HG02840 (cell line): ENCODE results near the gene TRIAP1.
"Not testable (repeated sequence)": the region's sequence is repeated elsewhere in the genome, so short reads cannot be mapped to it uniquely, and the experiment has no call there.

ENCODE experiments used
- ATAC-seq: cut with Tn5 transposase; IDR thresholded peaks from one replicate; pipeline ENCODE4 v1.9.1; 2021; ENCODE audit warnings: mild to moderate bottlenecking, moderate library complexity, moderate number of reproducible peaks; ENCODE audit not compliant: unreplicated experiment, low FRiP score

Gene TRIAP1

DNA sequence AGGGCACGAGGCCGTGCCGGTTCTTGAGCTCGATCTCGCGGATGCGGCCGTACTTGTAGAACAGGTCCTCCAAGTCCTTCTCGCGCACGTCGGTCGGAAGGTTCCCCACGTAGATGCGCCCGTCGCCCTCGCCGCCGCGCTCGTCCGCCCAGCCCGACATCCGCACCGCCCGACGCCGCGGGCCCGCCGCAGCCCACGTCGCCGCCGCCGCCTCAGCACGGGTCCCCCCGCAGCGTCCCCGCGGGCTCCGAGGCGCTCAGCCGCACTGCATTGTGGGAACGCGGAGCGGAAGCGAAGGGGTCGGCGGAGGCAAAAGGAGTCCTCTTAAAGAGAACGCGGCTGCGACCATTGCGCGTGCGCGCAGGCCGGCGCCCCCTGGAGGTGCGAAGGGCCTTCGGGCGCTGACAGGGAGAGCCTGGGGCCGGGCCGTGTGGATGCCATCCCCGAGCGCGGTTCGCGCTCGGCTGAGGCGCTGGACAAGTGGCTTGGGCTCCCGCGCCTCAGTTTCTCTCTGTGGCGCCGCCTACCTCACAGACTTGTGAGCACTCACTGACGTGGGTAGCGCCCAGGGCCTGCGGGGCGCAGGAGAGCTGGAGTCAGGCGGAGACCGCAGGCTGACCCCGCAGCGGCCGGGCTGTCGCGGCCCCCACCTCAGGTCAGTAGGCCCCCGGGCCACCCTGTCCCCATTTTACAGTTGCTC lies 23.4 kb upstream of the TRIAP1 start, which contains the start of gene SRSF9:
Gene SRSF9, minus strand, starts transcription at position 299 of the 700 bp plus-strand sequence. Its CDS starts 139 bp downstream, at position 160.
- ATAC-seq, result peak; percentile 76

DNA sequence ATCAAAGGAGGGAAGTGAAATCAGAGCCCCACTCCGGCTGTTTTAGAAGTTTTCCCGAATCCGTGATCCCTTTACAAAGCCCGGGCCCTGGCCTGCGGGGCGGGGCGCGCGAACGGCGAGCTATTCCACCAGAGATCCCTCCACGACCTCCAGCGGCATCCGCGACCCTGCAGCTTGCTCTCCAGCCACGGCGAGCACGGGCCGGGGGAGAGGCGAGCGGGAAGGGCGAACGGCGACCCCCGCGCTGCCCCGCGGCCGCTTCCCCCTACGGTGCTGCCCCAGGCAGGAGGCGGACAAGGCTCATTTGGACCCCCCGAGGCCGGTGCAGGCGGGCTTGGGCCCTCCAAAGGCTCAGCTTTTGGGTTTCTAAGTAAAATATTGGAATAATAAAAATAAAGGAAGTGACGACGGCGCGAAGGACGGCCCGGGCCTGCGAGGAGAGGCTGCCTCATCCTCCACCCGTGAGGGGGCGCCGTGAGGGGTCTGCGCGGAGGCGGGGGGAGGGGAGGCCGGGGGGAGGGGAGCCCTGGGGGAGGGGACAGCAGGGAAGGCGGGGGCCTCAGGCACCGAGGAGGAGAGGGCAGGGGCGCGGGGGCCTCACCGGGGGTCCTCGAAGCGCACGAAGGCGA lies 22.8 kb upstream of the TRIAP1 start:
- ATAC-seq, result peak; percentile 34

DNA sequence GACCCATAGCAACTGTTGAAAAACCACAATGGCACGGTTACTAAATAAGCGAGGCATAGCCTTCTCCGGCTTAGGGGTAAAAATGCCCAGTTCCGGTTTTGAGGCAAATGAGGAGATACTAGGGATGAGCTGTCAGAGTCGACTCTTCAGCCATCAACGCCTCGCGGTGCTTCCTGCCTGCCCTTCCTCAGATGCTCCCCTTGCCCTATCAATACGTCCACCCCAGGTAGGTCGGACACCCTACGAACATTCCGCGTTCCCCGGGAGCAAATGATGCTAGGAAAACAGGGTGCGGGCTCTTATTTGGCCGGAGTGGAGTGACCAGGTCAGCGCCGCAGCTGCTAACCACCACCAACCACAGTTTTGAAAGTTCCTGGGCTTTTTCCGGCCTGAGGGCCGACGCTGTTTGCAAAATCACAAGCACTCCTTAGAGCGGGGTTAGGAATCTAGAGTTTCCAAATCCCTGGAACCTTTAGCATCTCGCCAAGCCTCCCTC lies 22.2 kb upstream of the TRIAP1 start:
- ATAC-seq, result no peak

DNA sequence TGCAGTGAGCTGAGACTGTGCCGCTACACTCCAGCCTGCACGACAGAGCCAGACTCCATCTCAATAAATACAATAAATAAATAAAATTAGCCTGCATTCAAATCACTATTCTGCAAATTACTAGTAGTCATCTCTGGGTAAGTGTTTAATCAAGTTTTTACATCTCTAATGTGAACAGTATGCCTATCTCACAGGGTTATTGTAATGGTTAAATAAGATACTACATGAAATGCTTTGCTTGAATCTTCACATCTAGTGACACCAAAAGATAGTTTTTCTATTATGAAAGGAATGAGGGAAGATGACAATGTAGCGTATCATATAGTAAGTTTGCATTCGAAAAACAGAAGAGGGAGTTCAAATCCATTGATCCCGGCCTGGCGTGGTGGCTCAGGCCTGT lies 21.3 kb upstream of the TRIAP1 start:
- no peak for ATAC-seq

DNA sequence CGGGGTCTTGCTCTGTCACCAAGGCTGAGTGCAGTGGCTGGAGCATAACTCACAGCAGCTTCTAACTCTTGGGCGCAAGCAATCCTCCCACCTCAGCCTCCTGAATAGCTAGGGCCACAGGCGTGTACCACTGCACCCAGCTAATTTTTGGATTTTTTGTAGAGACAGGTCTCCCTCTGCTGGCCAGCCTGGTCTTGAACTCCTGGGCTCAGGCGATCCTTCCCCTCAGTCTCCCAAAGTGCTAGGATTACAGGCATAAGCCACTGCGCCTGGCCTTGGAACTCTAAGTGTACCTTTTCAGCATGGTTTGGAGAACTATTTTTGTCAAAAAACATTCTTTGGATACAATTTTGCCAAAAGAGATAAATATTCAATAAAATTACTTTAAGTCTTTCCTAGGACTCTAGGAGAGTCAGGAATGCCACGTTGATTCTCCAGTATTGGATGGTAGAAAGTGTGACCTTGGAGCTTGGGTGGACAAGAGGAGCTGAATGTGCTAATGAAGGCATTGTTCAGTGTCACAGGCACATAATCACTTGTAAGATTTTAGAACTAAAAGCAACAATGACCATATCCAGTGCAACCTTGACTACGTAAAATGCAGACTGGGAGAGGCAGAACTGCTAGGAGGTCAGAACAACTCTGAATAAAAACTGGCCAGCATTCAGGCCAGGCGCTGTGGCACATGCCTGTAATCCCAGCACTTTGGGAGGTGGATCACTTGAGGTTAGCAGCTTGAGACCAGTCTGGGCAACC lies 20.6 kb upstream of the TRIAP1 start:
- no peak for ATAC-seq

DNA sequence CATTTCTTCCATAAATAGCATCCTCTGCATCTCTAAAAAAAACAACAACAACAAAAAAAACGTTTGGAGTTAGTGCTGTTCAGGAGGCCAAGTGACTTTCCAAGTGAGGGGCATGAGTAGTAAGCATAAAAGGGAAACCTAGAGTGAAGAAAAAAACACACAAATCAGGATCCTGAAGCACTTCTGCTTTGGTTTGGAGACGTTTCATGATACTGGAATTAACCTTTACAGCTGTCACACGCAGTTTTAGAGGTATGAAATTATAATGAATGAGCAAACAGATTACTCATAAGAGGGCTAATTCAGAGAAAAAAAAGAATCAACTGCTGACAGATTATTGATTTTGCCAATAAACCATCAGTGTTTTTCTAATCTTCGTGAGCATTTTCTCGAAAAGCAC lies 19.6 kb upstream of the TRIAP1 start:
- ATAC-seq, result no peak

DNA sequence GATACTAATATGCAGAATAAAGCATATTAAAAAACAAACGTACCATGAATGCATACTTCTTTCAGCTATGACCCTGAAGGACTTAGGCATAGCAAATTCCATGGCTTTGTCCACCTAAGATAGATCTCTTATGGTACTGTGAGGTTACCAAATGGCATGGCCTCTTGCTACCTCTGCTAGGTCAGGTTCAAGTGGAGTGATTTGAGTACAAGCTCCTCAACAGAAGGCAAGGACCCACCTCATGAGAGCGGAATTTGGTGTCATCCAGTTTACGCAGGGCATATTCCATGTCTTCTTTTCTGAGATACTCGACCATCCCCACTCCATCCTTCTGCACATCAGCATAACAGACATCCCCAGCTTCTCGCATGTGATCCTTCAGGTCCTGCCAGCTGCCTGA lies 17.5 kb upstream of the TRIAP1 start:
- no peak for ATAC-seq

DNA sequence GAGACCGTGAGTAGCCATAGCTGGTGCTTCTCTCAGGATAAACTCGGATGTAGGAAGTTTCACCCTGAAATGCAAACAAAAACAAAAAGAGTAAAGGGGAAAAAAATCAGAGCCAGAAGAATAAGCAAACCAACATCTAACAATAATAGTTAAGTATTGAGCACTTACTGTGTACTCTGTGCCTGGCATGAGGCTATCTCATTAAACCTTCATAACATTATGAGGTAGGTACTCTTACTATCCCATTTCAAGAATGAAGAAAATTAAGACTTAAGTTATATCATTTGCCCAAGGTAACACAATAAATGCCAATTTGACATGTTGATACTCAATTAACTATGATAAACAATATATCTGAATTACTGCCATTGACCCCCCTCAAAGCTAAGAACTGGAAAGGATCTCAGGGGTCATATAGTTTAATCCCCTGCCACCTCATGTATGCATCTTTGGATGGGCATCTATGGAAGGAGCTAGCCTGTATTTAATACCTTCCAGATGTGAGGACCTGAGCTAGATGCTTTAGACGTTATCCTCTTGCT lies 16.0 kb upstream of the TRIAP1 start:
- no peak for ATAC-seq

DNA sequence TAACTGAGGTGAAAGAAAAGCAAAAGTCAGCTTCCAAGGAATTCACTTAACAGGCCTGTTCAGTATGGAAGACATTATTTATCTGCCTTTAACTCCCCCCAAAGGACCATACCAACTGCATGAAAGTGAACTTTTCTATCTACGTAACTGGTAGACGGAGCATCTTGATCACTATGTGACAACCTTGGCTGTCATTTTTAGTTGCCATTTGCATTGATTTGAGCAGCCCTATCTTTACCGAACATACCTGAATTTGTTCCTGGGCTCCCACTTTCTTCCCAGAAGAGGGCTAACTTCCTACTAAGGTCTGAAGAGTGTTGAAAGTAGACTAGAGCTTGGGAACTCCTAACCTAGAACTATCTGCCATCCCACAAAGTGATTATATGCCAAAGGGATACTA lies 14.0 kb upstream of the TRIAP1 start:
- ATAC-seq, result no peak

DNA sequence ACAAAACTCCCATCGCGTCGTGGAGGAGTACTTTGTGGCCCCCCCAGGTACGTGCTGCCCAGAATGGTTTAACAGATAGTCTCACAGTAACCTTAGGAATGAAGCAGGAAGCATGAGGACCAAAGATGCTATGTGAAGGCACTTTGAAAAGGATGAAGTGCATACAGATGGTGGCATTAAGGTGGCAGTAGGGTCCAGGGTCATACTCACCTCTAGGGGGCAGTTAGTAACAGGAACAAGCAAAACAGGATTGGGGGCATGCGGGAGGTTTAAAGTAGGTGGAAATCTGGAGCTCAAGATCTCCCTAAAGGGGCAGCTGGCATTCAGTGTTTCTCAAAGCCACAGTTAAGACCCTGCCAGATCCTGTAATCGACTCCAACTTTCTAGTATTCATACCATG lies 10.9 kb upstream of the TRIAP1 start:
- no peak for ATAC-seq

DNA sequence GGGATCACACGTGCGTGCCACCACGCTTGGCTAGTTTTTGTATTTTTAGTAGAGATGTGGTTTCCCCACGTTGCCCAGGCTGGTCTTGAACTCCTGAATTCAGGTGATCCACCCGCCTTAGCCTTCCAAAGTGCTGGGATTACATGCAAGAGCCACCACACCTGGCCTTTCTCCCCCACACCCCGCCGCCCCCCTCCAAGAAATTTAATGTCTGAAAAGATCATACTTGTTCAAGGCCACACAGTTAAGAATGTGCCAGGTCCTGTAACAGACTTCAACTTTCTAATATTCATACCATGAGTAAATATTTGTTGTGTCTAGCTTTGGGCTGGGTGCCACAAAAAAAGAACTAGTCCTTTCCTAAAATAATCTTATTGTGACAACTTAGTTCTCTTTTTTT lies 9.1 kb upstream of the TRIAP1 start:
- no peak for ATAC-seq

DNA sequence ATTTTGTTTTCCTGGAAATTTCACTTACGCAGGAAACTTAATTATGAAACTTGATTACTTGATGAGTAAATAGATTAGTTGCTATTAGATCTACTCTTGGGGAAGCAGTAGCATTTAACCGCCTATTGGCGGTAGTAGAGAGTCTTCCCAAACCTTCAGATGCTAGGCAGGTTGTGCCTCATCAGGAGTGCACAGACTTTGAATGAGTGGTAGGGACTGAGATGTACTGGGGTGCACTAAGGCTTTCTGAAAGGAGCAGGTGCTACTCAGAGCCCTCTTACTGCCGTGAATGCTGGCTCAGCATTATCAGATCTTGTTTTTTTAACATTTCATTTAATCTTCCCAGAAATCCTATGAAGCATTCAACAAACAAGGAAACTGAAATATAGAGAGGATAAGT lies 7.8 kb upstream of the TRIAP1 start:
- no peak for ATAC-seq

DNA sequence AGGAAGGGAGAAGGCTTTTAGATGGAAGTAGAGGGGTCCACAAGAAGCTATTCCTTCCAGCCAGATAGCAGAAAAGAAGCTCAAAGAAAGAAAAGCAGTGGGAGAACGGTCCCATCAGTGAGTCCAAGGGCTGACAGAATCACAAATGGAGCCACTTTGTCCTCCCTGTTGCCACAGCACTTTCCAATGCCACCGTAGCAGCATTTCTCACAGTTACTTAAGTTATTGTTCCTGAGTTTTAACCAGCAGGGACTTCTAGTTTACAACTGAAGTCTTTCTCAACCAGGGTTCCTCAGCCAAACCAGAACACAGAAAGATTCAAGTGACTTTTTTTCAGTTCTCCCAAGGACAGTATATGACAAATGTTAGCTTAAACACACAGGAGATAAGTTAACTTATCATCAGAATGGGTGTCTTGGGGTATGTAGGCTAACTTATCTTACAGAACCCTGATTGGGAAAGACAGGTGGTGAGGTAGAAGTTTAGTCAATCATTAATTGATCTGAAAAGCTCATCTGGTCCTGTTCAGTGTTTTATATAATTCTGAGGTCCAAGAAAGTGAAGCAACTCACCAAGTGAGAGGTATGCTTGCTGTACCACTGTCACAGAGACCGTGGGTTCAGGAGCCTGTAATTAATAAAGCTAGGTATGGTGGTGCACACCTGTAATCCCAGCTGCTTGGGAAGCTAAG lies 7.0 kb upstream of the TRIAP1 start:
- ATAC-seq, result no peak

DNA sequence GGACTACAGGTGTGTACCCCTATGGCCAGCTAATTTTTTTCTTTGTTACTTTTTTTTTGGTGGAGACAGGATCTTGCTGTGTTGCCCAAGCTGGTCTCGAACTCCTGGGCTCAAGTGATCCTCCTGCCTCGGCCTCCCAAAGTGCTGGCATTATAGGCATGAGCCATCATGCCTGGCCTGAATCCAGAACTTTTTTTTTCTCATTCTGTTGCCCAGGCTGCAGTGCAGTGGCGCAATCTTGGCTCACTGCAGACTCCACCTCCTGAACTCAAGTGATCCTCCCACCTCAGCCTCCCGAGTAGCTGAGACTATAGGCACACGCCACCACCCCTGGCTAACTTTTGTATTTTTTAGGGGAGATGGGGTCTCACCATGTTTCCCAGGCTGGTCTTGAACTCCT lies 6.3 kb upstream of the TRIAP1 start:
- not testable (repeated sequence) for ATAC-seq

DNA sequence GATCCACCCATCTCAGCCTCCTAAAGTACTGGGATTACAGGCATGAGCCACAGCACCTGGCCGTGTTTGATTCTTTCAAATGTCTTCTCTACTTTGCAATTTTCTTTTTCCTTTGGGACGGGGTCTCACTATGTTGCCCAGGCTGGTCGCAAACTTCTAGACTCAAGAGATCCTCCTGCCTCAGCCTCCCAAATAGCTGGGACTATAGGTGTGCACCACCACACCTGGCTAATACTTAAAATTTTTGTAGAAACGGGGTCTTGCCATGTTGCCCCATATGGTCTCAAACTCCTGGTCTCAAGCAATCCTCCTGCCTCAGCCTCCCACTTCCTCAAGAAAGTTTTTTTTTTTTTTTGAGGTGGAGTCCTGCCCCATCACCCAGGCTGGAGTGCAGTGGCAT lies 1.8 kb upstream of the TRIAP1 start:
- ATAC-seq, result no peak

DNA sequence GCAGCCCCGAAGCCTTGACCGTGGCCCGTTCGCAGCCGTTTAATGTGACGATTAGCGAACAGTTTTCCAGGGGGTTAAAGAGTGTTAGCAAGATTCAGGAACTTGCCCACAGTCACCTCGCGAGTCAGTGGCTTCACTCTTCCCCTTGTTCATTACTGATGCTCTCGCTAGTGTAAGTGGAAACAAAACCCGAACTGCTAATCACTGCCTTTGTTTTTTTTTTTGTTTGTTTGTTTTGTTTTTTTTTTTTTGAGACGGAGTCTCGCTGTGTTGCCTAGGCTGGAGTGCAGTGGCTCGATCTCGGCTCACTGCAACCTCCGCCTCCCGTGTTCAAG lies 627 bp upstream of the TRIAP1 start:
- not testable (repeated sequence) for ATAC-seq

DNA sequence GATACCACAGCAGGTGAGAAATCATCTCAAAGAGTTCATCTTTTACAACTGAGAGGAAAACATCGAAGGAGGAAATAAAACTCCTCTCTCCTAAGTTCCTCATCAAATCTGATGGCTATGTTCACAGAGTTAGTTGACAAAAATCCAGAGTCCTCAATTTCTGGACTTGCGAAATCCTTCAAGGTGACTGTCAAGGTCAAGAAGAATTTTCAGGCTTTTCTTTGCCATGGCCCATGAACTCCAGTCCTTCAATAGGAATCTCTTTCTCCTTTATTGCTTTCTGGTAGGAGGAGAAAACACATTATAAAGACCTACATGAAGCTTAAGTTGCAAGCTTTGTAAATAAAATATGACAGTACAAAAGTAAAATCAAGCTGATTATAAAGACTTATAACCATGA lies 1.5 kb downstream of the TRIAP1 start:
- no peak for ATAC-seq

DNA sequence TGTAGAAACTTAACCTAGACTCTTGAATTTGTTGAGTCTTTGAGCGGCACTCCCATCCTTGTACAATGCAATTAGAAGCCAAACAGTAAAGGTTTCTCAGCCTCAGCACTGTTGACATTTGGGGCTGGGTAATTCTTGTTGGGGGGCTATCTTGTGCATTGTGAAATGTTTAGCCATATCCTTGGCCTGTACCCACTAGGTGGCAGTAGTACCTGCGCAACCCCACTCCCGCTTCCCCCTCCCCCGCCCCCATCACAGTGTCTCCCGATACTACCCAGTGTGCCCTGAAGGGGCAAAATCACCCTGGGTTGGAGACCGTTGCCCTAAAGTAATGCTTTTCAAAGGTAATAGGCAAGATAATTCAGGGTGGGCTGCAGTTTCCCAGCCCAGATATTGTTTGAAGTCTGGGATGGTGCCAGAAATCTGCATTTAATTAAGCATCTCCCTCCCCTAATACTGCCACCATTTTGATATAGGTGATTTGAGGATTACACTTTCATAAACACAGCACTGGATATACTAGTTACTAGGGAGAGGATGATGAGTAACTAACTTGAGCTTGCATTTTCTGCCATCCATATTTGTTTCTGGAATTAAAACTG lies 6.4 kb downstream of the TRIAP1 start:
- no peak for ATAC-seq

DNA sequence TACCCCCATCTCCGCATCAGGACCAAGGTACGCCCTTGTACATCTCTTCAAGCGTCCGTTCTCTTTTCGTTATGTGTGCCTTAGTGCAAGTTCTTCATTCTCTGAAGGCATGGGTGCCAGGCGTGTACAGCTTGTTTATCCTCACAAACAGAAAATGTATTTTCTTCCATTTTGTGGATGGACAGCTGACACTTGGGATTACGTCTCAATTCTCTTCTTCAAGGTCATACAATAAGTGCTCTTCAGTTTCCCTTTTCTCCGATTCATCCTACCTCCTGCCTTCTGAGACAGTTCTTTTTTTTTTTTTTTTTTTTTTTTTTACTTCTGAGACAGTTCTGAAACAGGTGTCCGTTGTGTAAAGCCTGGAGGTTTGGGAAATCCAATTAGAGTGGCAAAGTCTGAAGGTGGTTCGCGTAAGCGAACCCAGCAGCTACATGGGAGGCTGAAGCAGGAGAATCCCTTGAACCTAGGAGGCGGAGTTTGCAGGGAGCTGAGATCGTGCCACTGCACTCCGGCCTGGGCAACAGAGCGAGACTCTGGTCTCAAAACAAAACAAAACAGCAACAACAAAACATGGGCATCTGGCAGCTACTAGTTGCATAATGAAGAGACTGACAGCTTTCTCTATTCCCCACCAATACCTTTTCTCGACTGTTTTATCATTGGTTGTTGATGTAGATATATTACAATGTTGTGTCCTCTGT lies 7.5 kb downstream of the TRIAP1 start:
- peak; percentile 4 for ATAC-seq
